Ammon's horn (tissue), 1 donor: ENCODE data around the gene TICRR.
"Not testable (repeated sequence)": the region's sequence is repeated elsewhere in the genome, so short reads cannot be mapped to it uniquely, and the experiment has no call there.

Experiments
- DNase-seq: peaks from one replicate; pipeline ENCODE4 v3.0.0-alpha.2; 2016; ENCODE audit warnings: low spot score

TICRR gene

GRCh38 chr15:89566181-89566580, 9.1 kb upstream of the TICRR start:
- no peak for DNase-seq

GRCh38 chr15:89566621-89567294, 8.5 kb upstream of the TICRR start:
- DNase-seq: no peak

DNA sequence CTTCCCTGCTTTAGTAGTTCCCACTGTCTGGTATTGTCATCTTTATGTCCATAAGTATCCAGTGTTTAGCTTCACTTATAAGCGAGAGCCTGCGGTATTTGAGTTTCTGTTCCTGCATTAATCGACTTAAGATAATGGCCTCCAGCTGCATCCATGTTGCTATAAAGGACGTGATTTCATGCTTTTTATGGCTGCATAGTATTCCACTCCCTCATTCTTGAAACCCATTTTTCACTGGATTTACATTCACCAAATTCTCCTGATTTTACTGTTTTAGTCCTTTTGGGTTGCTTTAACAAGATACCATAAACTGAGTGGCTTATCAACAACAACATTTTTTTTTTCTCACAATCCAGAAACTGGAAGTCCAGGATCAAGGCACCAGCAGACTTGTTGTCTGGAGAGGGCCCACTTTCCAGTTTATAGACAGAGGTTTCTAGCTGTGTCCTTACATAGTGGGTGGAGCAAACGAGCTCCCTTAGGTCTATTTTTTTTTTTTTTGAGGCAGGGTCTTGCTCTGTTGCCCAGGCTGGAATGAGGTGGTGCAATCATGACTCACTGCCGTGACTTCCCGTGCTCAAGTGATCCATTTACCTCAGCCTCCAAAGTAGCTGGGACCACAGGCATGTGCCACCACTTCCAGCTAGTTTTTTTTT, 6.1 kb upstream of the TICRR start:
- no peak for DNase-seq

DNA sequence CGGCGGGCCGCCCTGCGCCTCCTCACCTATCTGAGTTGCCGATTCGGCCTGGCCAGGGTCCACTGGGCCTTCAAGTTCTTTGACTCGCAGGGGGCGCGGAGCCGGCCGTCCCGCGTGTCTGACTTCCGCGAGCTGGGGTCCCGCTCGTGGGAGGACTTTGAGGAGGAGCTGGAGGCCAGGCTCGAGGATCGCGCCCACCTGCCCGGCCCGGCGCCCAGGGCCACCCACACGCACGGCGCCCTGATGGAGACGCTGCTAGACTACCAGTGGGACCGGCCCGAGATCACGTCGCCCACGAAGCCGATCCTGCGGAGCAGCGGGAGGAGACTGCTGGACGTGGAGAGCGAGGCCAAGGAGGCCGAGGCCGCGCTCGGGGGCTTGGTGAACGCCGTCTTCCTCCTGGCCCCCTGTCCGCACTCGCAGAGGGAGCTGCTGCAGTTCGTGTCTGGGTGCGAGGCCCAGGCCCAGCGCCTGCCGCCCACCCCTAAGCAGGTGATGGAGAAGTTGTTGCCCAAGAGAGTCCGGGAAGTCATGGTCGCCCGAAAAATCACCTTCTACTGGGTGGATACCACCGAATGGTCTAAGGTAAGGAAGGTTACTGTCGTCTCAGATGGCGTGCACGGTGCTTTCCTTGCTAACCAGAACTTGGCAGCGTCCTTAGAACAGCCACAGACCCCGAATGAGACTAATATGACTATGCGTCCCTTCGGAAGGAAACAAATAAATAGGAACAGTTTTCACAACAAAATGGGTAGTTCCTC, 567 bp downstream of the TICRR start:
- DNase-seq: no peak

- DNase-seq: no peak
These were observed 1.1 kb downstream of the TICRR start for GRCh38 chr15:89576417-89576773.

- DNase-seq: no peak
These were observed 2.5 kb downstream of the TICRR start for GRCh38 chr15:89577776-89578115.

DNA sequence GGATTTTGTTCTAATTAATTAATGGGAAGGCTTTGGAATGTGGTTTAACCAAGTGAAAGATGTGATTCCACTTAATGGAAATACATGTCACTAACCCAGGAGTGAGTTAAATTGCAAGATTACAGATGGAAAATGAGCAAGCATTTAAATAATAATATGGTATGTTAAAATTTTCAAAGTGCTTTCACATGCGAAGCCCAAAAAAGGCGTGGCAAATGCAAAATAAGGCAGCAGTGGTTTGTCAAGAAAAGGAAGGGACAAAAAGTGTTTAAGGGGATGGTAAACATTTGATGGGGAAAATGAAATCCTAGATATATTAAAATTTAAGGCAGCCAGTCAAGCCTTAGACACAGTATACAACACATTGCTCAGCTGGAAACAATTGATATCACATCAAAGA, 2.9 kb downstream of the TICRR start:
- no peak for DNase-seq

- not testable (repeated sequence) for DNase-seq
These were observed 5.5 kb downstream of the TICRR start for GRCh38 chr15:89580747-89581146.

DNA sequence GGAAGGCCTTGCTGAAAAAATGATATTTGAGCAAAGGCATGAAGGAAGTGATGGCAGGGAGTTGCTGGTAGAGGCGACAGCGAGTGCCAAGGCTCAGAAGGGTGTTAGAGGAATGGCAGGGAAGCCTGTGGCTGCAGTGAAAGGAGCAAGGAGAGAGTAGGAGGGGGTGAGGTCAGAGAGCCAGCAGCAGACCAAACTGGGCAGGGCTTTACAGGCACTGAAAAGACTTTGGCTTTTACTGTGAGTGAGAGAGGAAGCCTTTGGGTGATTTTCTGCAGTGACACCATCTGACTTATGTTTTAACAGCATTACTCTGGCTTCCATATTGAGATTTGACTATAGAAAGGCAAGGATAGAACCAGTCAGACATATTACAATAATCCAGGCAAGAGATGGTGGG, 11.4 kb downstream of the TICRR start:
- DNase-seq: no peak

DNA sequence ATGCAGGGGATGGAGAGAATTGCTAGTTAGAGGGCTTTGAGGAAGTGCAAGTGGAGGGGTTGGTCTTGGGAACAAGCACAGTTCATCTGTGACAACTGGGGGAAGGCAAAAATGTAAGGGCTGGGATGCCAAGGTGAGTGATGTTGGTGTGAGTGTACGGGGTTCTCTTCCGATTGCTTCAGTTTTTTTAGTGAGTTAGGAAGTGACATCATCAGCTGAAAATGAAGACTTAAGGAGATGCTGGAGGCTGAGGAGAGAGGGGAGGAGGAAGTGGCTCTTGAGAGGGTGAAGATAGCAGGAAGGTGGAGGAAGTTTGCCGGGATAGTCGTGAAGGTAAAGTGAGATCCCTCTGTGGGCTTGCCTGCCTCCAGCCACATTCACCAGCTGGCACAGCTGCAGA, 12.7 kb downstream of the TICRR start:
- DNase-seq: no peak

- DNase-seq: no peak
These were observed 16.6 kb downstream of the TICRR start for GRCh38 chr15:89591834-89592233.

GRCh38 chr15:89593018-89593417, 17.7 kb downstream of the TICRR start:
- DNase-seq: no peak

GRCh38 chr15:89599021-89599420, 23.8 kb downstream of the TICRR start:
- no peak for DNase-seq

DNA sequence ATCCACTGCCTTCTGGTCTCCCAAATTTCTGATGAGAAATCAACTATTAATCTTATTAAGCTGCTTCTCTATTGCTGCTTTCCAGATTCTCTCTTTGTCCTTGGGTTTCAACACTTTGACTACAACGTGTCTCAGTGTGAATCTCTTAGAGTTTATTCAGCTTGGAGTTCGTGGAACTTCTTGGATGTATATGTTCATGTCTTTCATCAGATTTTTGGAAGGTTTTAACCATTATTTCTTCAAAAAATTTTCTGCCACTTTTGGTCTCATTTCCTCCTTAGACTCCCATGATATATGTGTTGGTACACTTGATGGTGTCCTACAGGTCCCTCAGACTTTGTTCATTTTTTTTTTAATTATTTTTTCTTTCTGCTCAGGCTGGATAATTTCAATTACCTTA, 36.0 kb downstream of the TICRR start:
- no peak for DNase-seq

DNA sequence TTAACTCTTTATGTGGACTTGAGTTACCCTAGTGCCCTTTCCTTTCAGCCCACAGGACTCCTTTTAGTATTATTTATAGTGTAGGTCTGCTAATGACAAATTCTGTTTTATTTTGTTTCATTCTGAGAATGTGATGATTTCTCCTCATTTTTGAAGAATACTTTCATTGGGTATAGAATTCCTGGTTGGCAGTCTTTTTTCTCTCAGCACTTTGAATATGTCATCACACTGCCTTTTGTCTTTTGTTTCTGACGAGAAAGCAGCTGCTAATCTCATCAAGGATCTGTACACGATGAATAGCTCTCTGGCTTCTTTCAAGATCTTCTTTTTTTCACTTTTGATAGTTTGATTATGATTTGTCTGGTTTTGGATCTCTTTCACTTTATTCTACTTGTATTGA, 37.8 kb downstream of the TICRR start:
- DNase-seq: no peak

GRCh38 chr15:89614164-89614563, 38.9 kb downstream of the TICRR start:
- DNase-seq: no peak

DNA sequence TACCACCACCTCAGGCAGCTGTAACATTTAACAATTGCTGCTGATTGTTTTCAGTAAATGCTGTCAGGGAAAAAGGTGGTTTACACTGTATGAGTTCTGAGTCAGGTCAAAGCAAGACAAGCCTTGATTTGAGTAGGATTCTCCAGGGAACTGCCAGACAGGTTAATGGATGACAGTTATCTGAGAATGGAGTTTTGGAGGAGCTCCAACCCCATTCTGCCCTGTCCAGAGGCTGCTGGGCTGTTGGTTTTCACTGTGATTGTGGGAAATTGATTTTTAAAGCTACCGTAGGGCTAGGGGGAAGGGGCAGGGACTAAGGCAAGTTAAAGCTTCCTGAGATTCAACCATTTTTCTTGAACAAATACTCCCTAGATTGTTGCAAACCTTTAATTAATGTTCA, 39.9 kb downstream of the TICRR start:
- DNase-seq: no peak

- no peak for DNase-seq
These were observed 41.0 kb downstream of the TICRR start for GRCh38 chr15:89616228-89616627.

GRCh38 chr15:89621547-89621946, 46.3 kb downstream of the TICRR start:
- DNase-seq: no peak

GRCh38 chr15:89623165-89623564, 47.9 kb downstream of the TICRR start:
- no peak for DNase-seq

DNA sequence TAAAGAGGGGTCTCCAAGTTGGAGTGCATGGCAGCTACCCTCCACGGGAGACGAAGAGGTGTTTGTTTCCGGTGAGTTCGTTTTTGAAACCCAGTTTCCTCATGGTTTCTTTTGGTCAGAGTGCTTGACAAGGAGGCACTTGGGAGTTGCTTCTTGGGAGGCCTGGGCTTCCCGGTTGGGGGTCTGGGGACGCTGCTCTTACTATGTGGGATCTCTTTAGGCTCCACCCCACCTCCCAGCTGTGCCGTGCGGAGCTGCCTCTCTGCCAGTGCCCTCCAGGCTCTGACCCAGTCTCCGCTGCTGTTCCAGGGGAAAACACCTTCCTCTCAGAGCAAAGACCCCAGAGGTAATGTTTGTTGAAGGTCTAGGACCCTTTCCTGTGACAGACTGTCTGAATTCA, 50.4 kb downstream of the TICRR start:
- no peak for DNase-seq

DNA sequence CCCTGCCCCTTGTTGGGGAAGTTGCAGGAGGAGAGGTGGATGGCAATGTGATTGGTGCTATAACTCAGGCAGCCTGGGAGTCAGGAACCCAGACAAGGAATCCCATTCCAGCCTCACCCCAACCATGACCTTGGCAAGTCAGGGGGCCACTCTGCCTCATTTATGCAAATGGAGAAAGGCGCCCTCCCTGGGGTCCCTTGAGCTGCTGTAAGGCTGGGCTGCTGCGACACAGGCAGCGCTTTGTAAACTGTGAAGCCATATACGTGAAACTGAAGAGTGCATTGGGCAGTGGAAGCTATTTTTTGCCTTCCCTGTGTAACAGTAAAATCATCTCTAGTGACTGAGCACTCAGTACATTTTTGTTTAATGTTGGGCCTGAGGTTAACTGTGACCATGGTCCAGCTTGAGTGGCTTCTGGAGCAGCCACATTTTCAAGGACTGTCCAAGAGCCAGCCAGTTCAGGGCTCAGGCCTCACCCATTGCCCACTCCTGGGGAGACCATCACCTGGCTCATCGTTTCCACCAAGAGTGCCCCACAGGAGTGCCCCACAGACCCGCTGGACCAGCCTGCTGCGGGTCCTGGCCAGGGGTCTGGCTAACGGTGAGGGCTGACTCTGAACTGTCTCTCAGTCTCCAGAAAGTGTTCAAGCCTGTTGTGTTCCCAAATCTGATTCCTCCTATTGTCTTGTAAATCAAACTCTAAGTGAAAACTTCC, 52.1 kb downstream of the TICRR start:
- no peak for DNase-seq

DNA sequence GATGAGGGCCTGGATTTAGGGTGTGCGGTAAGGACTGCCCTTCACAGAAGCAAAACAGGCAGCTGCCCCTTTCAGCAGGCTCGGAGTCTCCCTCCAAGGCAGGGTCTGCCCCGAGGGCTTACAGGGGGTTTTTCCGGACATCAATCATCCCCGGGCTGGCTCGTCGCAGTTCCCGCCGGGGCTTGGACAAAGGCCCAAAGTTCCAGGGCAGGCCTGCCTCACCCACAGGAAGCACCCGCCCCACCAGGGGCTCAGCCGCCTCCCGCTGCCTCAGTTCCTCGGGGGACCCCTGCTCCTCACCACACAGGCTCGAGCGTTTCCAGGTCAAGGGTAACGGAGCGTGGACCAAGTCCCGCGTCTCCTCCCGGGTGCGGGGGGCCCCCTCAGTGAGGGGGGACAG, 53.0 kb downstream of the TICRR start:
- no peak for DNase-seq
